ENCODE results near the gene FAM171A1.
"Not testable (repeated sequence)": the region's sequence is repeated elsewhere in the genome, so short reads cannot be mapped to it uniquely, and the experiment has no call there.

Gene FAM171A1

DNA sequence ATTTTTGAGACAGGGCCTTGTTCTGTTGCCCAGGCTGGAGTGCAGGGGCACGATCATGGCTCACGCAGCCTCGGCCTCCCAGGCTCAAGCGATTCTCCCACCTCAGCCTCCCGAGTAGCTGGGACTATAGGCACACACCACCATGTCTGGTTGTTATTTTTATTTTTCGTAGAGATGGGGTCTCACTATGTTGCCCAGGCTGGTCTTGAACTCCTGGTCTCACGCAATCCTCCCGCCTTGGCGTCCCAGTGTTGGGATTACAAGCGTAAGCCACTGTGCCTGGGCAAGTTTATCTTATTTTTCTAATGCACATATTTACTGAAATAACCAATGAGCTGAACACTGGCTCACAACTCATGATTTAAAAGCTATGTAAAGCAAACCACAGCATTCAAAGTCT, 61.9 kb downstream of the FAM171A1 start:
- TF ChIP-seq, protein P1, sequence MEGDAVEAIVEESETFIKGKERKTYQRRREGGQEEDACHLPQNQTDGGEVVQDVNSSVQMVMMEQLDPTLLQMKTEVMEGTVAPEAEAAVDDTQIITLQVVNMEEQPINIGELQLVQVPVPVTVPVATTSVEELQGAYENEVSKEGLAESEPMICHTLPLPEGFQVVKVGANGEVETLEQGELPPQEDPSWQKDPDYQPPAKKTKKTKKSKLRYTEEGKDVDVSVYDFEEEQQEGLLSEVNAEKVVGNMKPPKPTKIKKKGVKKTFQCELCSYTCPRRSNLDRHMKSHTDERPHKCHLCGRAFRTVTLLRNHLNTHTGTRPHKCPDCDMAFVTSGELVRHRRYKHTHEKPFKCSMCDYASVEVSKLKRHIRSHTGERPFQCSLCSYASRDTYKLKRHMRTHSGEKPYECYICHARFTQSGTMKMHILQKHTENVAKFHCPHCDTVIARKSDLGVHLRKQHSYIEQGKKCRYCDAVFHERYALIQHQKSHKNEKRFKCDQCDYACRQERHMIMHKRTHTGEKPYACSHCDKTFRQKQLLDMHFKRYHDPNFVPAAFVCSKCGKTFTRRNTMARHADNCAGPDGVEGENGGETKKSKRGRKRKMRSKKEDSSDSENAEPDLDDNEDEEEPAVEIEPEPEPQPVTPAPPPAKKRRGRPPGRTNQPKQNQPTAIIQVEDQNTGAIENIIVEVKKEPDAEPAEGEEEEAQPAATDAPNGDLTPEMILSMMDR (IDR thresholded peaks at IDR 0.05), result no peak
- Histone ChIP-seq H3K36me3 (ENCODE audit: control insufficient read depth, insufficient read depth, low read length) (no peaks in the 10 kb centered on the region), H2AFZ (no peak overlapping the region)

DNA sequence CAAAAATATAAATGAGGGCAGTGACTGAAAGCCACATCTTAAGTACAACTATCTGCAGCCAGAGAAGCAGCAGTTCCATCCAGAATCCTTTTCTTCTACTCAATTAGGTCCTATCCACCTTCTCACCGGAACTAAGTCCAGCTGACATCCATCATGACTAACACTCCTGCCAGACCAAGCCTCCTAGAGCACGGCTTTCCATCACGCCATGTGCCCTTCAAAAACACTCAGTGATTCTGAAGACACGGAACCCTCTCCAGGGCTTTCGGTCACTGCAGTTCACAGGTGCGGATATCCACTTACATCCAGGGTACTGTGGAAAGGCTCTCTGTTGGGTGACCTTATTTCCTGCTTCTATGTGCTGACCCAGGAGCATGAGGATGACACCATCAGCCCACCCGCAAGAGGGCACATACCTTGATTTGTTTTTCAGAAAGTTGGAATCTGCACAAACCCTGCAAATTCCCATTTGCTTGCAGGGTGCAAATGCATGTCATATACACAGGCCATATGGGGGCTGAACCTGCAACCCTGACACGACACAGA, 64.3 kb downstream of the FAM171A1 start:
- Histone ChIP-seq H2AFZ (no peak overlapping the region), H3K27ac (no peak overlapping the region), H3K79me2 (peaks cover 5% of the 10 kb centered on the region), H3K4me2 (ENCODE audit: low read length) (no peak overlapping the region), H3K27me3 (ENCODE audit: control insufficient read depth, insufficient read depth, low read length) (no peaks in the 10 kb centered on the region), H3K9me3 (ENCODE audit: control insufficient read depth, low read length) (no peaks in the 10 kb centered on the region), H3K36me3 (ENCODE audit: control insufficient read depth, insufficient read depth, low read length) (no peaks in the 10 kb centered on the region), H3K4me3 (ENCODE audit: low read depth, low read length) (no peak overlapping the region), H3K4me1 (no peaks in the 10 kb centered on the region), H3K9ac (no peak overlapping the region)
- TF ChIP-seq, protein P1 (IDR thresholded peaks at IDR 0.05), result no peak

More for the DNA sequence above, 61.9 kb downstream of the FAM171A1 start:
- no peak overlapping the region for H3K27ac ChIP-seq
- no peaks in the 10 kb centered on the region for H3K4me1 ChIP-seq
- H3K9ac ChIP-seq, result no peak overlapping the region
- H3K9me3 ChIP-seq (ENCODE audit: control insufficient read depth, low read length), result no peaks in the 10 kb centered on the region
- no peak overlapping the region for H3K4me3 ChIP-seq (ENCODE audit: low read depth, low read length)
- H3K4me2 ChIP-seq (ENCODE audit: low read length), result no peak overlapping the region
- H3K27me3 ChIP-seq (ENCODE audit: control insufficient read depth, insufficient read depth, low read length), result no peaks in the 10 kb centered on the region
- peaks cover 3% of the 10 kb centered on the region for H3K79me2 ChIP-seq

DNA sequence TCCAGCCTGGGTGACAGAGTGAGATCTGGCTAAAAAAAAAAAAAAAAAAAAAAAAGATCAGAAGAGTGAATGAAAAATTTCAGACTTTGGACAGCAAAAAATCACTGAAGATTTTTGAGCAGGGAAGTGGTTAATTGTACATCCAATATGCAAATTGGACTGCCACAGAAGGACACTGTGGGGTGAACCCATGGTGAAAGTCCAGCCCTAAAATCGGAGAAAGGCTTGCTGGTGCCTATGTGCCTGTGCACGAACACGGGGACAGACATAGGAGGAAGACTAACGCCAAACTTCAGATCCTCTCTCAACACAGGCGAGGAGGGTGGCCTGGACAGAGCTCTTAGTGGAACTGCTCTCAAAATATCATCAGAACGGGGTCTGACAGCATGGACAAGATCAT, 65.5 kb downstream of the FAM171A1 start:
- Histone ChIP-seq H3K4me3 (ENCODE audit: low read depth, low read length) (no peak overlapping the region), H3K9me3 (ENCODE audit: control insufficient read depth, low read length) (no peaks in the 10 kb centered on the region), H3K27ac (no peak overlapping the region), H3K27me3 (ENCODE audit: control insufficient read depth, insufficient read depth, low read length) (no peaks in the 10 kb centered on the region), H3K4me1 (no peaks in the 10 kb centered on the region), H3K4me2 (ENCODE audit: low read length) (no peak overlapping the region), H3K36me3 (ENCODE audit: control insufficient read depth, insufficient read depth, low read length) (no peaks in the 10 kb centered on the region), H3K9ac (no peak overlapping the region), H3K79me2 (peaks cover 5% of the 10 kb centered on the region), H2AFZ (no peak overlapping the region)
- TF ChIP-seq, protein P1 (IDR thresholded peaks at IDR 0.05), result no peak

DNA sequence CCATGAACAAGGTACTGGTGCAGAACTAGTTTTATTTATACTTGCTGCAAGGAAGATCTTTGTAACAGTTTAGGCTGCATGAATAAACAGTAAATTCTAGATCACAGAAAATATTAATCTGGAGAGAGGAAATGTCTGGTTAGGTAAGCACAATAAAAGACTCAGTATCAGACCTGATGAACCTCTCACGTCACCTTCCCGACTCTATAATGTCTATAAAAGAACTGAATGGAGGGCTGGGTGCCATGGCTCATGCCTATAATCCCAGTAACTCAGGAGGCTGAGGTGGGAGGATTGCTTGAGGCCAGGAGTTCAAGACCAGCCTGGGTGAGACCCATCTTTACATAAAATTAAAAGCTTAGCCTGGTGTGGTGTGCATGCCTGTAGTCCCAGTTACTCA, 65.9 kb downstream of the FAM171A1 start:
- no peaks in the 10 kb centered on the region for H3K27me3 ChIP-seq (ENCODE audit: control insufficient read depth, insufficient read depth, low read length)
- H3K4me3 ChIP-seq (ENCODE audit: low read depth, low read length), result no peak overlapping the region
- no peaks in the 10 kb centered on the region for H3K4me1 ChIP-seq
- H3K9me3 ChIP-seq (ENCODE audit: control insufficient read depth, low read length), result no peaks in the 10 kb centered on the region
- no peak overlapping the region for H3K27ac ChIP-seq
- H3K9ac ChIP-seq, result no peak overlapping the region
- peaks cover 5% of the 10 kb centered on the region for H3K79me2 ChIP-seq
- TF ChIP-seq, protein P1 (IDR thresholded peaks at IDR 0.05), result no peak
- H3K4me2 ChIP-seq (ENCODE audit: low read length), result no peak overlapping the region
- H3K36me3 ChIP-seq (ENCODE audit: control insufficient read depth, insufficient read depth, low read length), result no peaks in the 10 kb centered on the region
- no peak overlapping the region for H2AFZ ChIP-seq

DNA sequence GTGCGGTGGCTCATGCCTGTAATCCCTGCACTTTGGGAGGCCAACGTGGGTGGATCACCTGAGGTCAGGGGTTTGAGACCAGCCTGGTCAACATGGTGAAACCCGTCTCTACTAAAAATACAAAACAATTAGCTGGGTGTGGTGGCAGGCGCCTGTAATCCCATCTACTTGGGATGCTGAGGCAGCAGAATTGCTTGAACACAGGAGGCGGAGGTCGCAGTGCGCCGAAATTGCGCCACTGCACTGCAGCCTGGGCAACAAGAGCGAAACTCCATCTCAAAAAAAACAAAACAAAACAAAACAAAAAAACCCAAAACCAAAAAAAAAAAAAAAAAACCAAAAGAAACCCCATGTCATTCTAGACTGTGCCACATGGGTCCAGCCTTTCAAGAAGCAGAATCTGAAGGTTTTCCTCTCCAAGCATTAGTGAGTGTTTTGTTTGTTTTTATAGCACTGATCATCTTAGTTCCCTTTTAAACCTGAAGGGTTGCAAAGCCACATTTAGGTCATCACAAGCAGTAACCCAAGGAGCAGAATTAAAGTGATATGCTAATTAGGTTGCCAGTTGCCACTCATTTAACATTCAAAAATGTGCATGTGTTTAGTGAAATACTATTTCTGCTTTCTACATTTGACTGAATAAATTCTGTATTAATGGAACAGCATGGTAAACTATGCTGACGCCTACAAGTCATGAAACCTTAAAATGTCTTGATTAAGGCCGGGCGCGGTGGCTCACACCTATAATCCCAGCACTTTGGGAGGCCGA, 68.7 kb downstream of the FAM171A1 start:
- not testable (repeated sequence) for H3K9ac ChIP-seq; H3K4me1 ChIP-seq; H3K27me3 ChIP-seq (ENCODE audit: control insufficient read depth, insufficient read depth, low read length); H3K27ac ChIP-seq; H3K9me3 ChIP-seq (ENCODE audit: control insufficient read depth, low read length); H3K36me3 ChIP-seq (ENCODE audit: control insufficient read depth, insufficient read depth, low read length); H3K4me3 ChIP-seq (ENCODE audit: low read depth, low read length); H3K4me2 ChIP-seq (ENCODE audit: low read length); H3K79me2 ChIP-seq; H2AFZ ChIP-seq

All from parathyroid adenoma (tissue), 2 donors.